Common myeloid progenitor, CD34-positive (primary cell): ENCODE measurements around the gene MYO10.

ENCODE experiments used
- CTCF ChIA-PET: fragments of 350-600 bp; sonication (Branson Sonifier 250); formaldehyde crosslinking; loops from one replicate; lab custom pipeline; 2021; ENCODE audit warnings: antibody characterized with exemption; lab: Charles Lee
- POLR2A ChIA-PET: fragments of 350-600 bp; sonication (Branson Sonifier 250); formaldehyde crosslinking; loops from one replicate; lab custom pipeline; 2021; ENCODE audit warnings: antibody characterized with exemption; lab: Charles Lee
- DNase-seq, 3 donors: peaks; one replicate each; pipeline versions ENCODE4 v3.0.0 to v3.0.0-alpha.2; 2013
- H3K27ac ChIP-seq, 2 experiments: 1 replicate in 1 of 2; 2 replicates in 1 of 2; pipeline ENCODE4 v1.7.0; 2013; ENCODE audit warnings: inconsistent platforms in 2 of 2, low read length in 2 of 2, mild to moderate bottlenecking in 2 of 2, low read depth in 1 of 2, moderate library complexity in 1 of 2; ENCODE audit not compliant: severe bottlenecking in 2 of 2, insufficient read depth in 1 of 2, poor library complexity in 1 of 2
- H3K27me3 ChIP-seq, 5 experiments: replicated peaks in 2 of 5; 1 replicate in 3 of 5; 2 replicates in 2 of 5; pipeline versions ENCODE4 v1.6.1 to v1.7.0; 2013; ENCODE audit warnings: low read length in 4 of 5, mild to moderate bottlenecking in 2 of 5, moderate library complexity in 2 of 5, inconsistent platforms in 1 of 5; ENCODE audit not compliant: insufficient read depth in 5 of 5, control insufficient read depth in 4 of 5
- H3K36me3 ChIP-seq, 4 experiments: 1 replicate in 2 of 4; 2 replicates in 2 of 4; pipeline versions ENCODE4 v1.6.1 to v1.7.0; 2013; ENCODE audit warnings: low read length in 3 of 4, control low read depth in 1 of 4, mild to moderate bottlenecking in 1 of 4; ENCODE audit not compliant: control insufficient read depth in 4 of 4, insufficient read depth in 4 of 4
- H3K4me1 ChIP-seq, 4 experiments: 1 replicate in 3 of 4; 2 replicates in 1 of 4; pipeline versions ENCODE4 v1.6.1 to v1.7.1; 2013; ENCODE audit warnings: low read length in 3 of 4, mild to moderate bottlenecking in 3 of 4, control low read depth in 1 of 4, inconsistent platforms in 1 of 4, moderate library complexity in 1 of 4; ENCODE audit not compliant: control insufficient read depth in 4 of 4, insufficient read depth in 4 of 4; ENCODE audit errors: control extremely low read depth in 1 of 4
- H3K4me3 ChIP-seq, 7 experiments: 1 replicate in 4 of 7; 2 replicates in 3 of 7; pipeline versions ENCODE4 v1.5.1 to v1.7.0; 2013; ENCODE audit warnings: mild to moderate bottlenecking in 7 of 7, low read length in 6 of 7, moderate library complexity in 6 of 7, inconsistent platforms in 2 of 7, low read depth in 2 of 7, control low read depth in 1 of 7; ENCODE audit not compliant: insufficient read depth in 4 of 7, control insufficient read depth in 1 of 7; ENCODE audit errors: extremely low read depth in 1 of 7
- H3K9me3 ChIP-seq, 5 experiments: 1 replicate in 4 of 5; 2 replicates in 1 of 5; pipeline versions ENCODE4 v1.6.1 to v1.7.1; 2013; ENCODE audit warnings: low read length in 4 of 5, mild to moderate bottlenecking in 2 of 5, inconsistent platforms in 1 of 5, low read depth in 1 of 5, moderate library complexity in 1 of 5; ENCODE audit not compliant: control insufficient read depth in 4 of 5, insufficient read depth in 2 of 5; ENCODE audit errors: control extremely low read depth in 1 of 5
- WGBS: methylation state at CpG from one replicate; pipeline ENCODE4 v1.1.5; 2013; ENCODE audit not compliant: insufficient coverage; 5-methylcytosine and 5-hydroxymethylcytosine counted together

The MYO10 gene

DNA sequence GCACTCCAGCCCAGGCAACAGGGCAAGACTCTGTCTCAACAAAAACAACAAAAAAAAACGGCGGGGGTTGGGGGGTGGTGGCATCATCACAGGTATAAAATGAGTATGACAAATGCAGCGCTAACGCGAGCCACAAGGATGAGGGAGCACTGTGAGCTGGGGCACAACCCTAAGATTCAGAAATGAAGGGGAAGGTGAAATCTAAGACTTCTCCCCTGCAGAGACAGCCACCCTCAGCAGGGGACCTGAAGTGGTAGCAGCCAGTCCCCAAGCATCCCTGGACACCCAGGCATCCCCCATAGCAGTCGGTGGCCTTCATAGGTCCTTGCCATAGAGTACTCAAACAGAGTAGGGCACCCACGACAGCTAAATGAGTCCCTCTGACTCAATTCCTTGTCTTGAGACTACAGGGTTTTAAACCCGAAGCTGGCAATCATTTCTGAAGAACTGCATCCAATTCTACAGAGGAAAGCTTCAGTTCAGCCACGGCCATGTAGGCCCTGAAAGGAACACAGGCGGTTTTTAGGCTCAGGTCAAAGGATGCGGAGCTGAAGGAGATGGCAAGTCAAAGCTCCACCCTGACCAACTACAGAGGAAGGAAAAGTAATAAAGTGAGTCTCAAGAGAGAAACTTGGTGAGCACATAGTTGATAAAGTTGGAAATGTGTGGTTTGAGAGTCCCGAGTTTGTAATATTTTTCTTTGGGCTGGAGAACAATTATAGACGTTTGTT, 50.3 kb downstream of the MYO10 start:
- Histone ChIP-seq H3K27me3 (no peaks in the 10 kb centered on the region), H3K4me3 (no peak overlapping the region), H3K9me3 (no peaks in the 10 kb centered on the region), H3K4me1 (no peaks in the 10 kb centered on the region), H3K36me3 (no peaks in the 10 kb centered on the region), H3K27ac (no peak overlapping the region)
- WGBS: 95% methylated on average over 11 of the region's 13 CpGs
- ChIA-PET CTCF (no interaction called here), POLR2A (no interaction called here)
- DNase-seq: no peak

DNA sequence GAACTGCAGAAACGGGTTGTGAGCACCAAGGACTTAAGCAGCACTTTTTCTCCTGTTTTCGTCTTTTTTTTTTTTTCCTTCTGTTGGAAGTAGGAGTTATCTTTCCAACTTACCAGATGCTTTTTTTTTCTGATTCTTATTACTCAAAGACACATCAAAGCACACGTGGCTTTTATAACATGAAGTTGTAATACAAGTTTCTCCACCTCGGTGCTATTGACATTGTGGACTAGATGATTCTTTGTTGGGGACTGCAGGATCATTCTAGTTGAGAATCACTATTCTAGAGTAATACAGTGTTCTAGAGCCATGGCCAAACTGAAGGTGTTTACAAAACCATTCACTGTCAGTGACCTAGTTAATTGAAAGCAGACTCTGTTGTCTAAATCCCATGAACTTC, 51.5 kb downstream of the MYO10 start:
- no peak for DNase-seq
- H3K4me1 ChIP-seq: no peaks in the 10 kb centered on the region
- H3K36me3 ChIP-seq: no peaks in the 10 kb centered on the region
- WGBS: 100% methylated on average over 1 of the region's 4 CpGs
- no peaks in the 10 kb centered on the region for H3K9me3 ChIP-seq
- POLR2A ChIA-PET: no interaction called here
- H3K27ac ChIP-seq: no peak overlapping the region
- CTCF ChIA-PET: no interaction called here
- H3K27me3 ChIP-seq: no peaks in the 10 kb centered on the region
- H3K4me3 ChIP-seq: no peak overlapping the region

DNA sequence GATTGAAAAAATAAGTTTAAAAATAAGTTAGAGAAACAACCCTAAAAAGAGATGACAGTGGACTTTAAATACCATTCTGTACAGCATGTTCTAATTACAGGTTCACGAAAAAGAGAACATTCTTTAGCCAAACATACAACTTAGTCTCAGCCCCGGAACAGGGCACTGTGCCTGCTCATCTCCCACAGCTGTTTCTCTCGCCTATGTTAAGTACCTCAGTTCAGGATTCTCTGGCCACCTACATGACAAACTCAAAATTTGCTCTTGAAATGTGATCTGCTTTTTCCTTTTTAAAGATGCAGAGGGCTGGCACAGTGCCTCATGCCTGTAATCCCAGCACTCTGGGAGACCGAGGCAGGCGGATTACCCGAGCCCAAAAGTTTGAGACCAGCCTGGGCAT, 52.3 kb downstream of the MYO10 start:
- 98% methylated on average over 5 of the region's 6 CpGs for WGBS
- H3K27ac ChIP-seq: no peak overlapping the region
- ChIA-PET POLR2A (no interaction called here), CTCF (no interaction called here)
- H3K36me3 ChIP-seq: no peaks in the 10 kb centered on the region
- H3K27me3 ChIP-seq: no peaks in the 10 kb centered on the region
- H3K4me1 ChIP-seq: no peaks in the 10 kb centered on the region
- H3K4me3 ChIP-seq: no peak overlapping the region
- no peaks in the 10 kb centered on the region for H3K9me3 ChIP-seq
- DNase-seq: no peak

DNA sequence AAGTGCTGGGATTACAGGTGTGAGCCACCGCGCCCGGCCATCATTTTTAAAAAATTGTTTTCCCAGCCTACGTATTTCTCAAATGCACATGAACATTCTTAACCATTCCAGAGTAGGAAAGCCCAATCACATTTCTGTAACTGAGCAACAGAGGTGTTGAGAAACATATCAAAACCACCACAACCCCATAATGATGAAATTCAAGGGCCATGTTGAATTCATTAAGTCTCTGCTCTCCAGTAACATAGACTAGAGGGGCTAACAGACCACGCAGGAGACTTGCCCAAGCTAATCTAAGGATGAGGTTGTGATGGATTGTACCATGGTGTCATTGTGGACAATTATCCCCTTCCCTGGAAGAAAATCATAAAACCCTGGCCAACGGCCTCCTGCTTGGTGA, 52.9 kb downstream of the MYO10 start:
- CTCF ChIA-PET: no interaction called here
- 93% methylated on average over 6 of the region's 6 CpGs for WGBS
- Histone ChIP-seq H3K27ac (no peak overlapping the region), H3K9me3 (no peaks in the 10 kb centered on the region), H3K36me3 (no peaks in the 10 kb centered on the region), H3K4me3 (no peak overlapping the region), H3K4me1 (no peaks in the 10 kb centered on the region), H3K27me3 (no peaks in the 10 kb centered on the region)
- POLR2A ChIA-PET: no interaction called here
- no peak for DNase-seq

DNA sequence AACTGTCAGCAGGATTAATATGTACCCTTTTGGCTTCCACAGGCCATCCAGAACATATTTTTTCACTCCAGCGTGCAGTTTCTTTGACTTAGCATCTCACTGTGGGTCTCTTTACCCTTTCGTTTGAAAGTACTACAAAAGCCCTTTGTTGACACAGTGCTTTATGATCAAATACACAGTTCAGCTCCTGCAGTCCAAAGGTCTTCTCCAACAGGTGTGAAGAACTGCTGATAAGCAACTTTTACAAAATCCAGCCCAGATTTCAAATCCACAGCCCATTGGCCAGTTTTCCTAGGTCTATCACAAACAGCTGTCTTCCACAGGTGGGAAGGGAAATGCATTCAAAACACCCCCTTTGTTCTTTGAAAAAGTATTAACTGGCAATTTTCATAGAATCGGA, 54.8 kb downstream of the MYO10 start:
- POLR2A ChIA-PET: no interaction called here
- Histone ChIP-seq H3K4me1 (no peaks in the 10 kb centered on the region), H3K27me3 (no peaks in the 10 kb centered on the region), H3K36me3 (no peaks in the 10 kb centered on the region), H3K27ac (no peak overlapping the region), H3K4me3 (no peak overlapping the region), H3K9me3 (no peaks in the 10 kb centered on the region)
- CTCF ChIA-PET: no interaction called here
- 100% methylated on average over 2 of the region's 3 CpGs for WGBS
- no peak for DNase-seq

DNA sequence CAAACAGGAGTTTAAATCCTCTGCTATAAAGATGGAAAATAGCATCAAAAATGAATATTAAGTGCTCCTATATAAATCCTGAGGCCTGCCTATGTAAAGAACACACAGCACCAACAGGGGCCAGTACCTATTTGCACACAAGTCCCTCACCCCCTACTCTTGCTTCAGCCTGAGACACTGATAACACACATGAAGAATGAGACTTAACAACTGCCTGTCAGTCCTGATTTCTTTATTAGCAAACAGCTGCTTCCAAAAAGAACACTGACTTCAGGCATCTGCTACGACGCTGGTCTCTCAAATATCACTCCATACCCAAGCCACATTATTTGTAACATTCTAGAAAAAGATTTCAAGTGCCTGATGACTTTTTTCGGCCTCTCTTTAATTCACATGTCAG, 55.5 kb downstream of the MYO10 start:
- WGBS: 100% methylated on average over 3 of the region's 3 CpGs
- CTCF ChIA-PET: no interaction called here
- no peak for DNase-seq
- H3K9me3 ChIP-seq: no peaks in the 10 kb centered on the region
- POLR2A ChIA-PET: no interaction called here
- no peaks in the 10 kb centered on the region for H3K4me1 ChIP-seq
- no peaks in the 10 kb centered on the region for H3K36me3 ChIP-seq
- no peak overlapping the region for H3K27ac ChIP-seq
- no peaks in the 10 kb centered on the region for H3K27me3 ChIP-seq
- no peak overlapping the region for H3K4me3 ChIP-seq

DNA sequence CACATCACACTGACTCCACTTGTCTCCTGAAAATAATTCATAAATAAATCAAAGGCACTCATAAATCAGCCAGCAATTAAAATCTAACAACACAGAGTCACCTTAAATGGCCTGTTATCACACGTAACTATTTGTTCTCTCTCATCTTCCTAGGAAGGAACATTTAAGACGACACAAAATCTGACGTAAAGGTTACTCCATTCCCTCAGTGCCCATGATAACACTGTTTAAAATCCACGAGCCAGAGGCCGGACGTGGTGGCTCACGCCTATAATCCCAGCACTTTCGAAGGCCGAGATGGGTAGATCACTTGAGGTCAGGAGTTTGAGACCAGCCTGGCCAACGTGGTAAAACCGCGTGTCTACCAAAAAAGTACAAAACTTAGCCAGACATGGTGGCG, 56.4 kb downstream of the MYO10 start:
- H3K36me3 ChIP-seq: no peaks in the 10 kb centered on the region
- H3K27me3 ChIP-seq: no peaks in the 10 kb centered on the region
- H3K4me3 ChIP-seq: no peak overlapping the region
- WGBS: 99% methylated on average over 12 of the region's 13 CpGs
- H3K27ac ChIP-seq: no peak overlapping the region
- ChIA-PET POLR2A (no interaction called here), CTCF (no interaction called here)
- no peaks in the 10 kb centered on the region for H3K9me3 ChIP-seq
- no peaks in the 10 kb centered on the region for H3K4me1 ChIP-seq
- DNase-seq: no peak
